ENCODE measurements around the gene HMGN1.

- TF ChIP-seq CTCF (IDR thresholded peaks at IDR 0.05) (no peak), POLR2A (IDR thresholded peaks at IDR 0.05) (no peak), EP300 (IDR thresholded peaks at IDR 0.05) (no peak)
Measured at GRCh38 chr21:39321424-39321823, 27.5 kb downstream of the HMGN1 start.
